ENCODE measurements around the gene MGMT.

MGMT gene

GRCh38 chr10:129784291-129784690, 317.2 kb downstream of the MGMT start:
- no peak for DNase-seq

DNA sequence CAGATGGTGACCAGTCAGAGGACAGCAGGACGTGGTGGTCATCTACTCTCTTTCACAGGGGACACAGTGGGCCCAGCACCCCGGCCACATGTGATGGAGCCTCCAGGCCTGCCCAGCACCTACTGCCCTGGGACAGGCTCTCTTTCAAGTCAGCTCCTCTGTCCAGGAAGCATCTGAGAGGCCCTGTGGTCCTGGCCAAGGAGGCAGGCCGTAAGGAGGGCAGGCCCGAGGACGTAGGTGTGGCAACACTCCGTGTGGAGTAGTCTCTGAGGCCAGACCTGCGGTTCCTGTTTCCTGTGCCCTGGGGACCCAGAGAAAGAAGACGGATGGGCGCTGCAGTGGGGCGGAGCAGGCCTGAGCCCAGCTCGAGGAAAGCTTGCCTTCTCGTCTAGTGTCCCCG, 317.9 kb downstream of the MGMT start:
- no peak for DNase-seq

DNA sequence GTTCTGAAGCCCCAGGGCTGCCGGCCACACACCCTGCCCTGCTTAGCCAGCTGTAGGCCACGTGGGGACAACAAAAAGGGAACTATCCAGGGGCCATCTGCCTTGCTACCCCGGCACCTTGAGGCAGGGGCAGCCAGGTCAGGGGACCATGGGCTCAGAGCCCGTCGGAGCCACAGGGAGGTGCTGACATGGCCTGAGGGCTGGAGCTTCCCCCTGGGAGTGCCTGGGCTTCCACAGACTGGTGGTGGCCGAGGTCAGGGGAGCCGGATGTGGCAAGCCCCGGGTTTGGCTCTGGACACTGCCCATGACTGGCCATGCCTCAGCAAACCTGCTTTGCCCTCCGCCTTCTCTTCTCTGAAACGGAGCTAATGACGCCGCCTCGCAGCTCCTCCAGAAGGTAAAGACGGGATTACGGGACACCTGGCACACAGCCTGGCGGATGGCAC, 318.5 kb downstream of the MGMT start:
- no peak for DNase-seq

DNA sequence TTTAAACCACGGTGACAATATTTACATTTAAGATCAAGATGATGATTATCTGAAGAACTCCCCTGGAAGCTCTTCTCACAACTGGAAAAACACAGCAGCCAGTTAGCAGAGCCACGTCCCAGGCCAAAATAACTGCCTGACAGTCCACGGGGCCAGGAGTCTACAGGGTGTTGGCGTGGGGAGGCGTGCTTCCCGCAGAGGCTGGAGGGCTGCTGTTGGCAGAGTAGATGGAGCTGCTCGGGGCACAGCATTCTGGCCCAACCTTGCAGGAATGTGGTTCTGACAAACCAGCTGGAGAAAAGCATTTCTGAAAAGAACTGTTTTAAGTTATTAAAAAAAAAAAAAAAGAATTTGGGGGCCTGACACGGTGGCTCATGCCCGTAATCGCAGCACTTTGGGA, 319.2 kb downstream of the MGMT start:
- no peak for DNase-seq

DNA sequence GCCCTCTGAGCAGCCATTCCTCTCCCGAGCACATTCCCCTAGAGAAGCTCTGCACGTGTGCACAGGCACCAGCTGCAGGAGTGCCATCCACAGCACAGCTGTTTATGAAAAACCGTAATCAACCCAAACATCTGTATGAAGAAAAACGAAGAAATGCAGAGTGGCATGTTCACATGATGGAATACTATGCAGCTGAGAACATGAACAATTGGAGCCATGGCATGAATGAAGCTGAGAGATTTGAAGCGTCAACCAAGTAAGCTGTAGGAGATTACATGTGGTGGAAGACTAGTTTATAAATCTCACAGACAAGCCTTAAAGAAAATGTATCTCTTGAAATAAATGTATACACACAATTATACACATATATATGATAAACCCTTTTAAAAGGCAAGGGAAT, 320.5 kb downstream of the MGMT start:
- no peak for DNase-seq

DNA sequence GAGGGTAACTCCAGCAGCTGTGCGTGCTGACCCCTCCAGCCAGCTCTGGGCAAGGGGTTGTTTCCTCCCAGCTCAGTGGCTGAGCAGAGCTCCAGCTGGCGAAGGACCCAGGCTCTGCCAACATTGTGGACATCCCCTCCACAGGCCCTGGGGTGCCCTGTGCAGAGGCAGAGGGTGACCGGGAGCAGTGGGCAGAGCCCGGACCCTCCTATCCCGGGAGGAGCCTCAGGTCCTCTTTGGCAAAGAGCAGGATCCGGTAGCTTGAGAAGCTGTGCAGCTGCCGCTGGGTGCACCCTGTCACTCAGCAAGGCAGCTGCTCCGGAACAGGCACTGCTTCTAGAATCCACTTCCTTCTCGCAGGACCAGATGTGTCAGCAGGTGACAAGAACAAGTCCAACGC, 321.2 kb downstream of the MGMT start:
- DNase-seq: no peak

GRCh38 chr10:129790715-129791446, 323.8 kb downstream of the MGMT start:
- no peak for DNase-seq

DNA sequence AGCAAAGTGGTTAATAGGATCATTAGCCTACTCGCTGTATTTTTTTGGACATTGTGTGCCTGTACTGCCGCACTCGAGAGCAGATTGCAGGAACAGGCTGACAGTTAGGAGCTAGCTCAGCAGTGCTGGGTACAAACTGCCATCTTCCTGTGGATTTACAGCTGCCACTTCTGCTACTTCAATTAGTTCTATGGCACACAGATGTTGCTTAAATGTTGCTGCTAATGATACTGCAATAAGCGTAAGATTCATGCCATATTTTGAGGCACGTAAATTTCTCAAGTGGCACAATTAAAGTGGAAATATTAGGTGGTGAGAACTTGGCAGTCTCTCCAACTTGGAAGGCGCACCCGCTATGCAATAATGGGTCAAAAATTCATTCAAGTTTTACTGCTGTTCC, 325.1 kb downstream of the MGMT start:
- DNase-seq: no peak

- DNase-seq: no peak
These were observed 325.8 kb downstream of the MGMT start for GRCh38 chr10:129792864-129793263.

DNA sequence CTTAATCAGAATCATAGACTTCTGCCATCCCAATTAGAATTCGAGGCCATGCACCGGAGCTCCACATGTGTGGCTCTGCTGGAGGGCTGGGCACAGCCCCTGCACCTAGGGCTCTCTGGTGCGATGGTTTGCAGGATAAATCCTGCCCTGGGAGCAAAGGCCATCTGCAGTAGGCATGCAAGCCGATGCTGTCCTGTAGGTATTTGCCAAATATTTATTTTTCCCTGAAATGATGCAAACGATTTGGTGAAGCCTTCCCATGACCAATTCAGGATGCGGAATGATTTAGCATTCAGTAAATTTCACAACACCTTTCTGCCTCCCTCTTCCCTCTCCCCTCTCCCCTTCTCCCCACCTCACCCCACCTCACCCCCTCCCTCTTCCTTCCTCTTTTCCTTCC, 326.4 kb downstream of the MGMT start:
- no peak for DNase-seq

DNA sequence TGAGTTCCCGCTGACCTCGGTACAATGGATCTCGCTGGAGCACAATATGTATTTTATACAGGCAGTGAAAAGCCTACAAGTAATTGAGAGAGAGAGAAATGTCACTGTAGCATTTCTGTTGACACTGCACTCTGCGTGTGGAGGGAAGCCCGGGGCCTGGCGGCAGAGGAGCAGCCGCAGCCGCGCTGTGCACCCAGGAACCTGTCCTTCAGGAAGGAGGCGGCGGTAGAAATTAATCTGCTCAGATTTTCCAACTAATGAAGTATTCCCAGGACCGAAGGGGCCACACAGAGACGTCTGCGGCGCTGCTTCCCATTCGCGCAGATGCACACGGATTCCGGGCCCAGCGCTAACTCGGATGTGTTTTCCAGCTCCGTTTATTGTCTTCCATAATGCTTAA, 327.0 kb downstream of the MGMT start:
- DNase-seq: no peak

- DNase-seq: no peak
These were observed 329.8 kb downstream of the MGMT start for GRCh38 chr10:129796710-129797420.

DNA sequence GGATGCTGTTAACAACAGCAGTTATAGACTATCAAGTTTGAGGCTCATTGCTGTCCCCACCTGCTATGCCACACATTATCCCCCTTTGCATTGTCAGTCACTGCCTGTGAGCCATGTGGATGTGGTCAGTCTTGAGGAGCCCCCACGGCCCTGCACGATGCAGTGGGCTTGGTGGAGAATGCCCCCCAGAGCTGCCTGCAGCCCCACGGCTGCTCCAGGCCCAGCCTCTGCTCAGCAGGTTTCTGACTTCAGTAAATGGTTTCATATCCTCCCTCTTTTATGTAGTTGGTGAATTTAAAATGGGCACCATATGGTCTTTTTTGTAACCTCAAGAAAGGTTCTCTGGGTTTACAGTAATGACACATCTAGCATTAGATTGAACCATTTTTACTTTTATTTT, 332.9 kb downstream of the MGMT start:
- no peak for DNase-seq

DNA sequence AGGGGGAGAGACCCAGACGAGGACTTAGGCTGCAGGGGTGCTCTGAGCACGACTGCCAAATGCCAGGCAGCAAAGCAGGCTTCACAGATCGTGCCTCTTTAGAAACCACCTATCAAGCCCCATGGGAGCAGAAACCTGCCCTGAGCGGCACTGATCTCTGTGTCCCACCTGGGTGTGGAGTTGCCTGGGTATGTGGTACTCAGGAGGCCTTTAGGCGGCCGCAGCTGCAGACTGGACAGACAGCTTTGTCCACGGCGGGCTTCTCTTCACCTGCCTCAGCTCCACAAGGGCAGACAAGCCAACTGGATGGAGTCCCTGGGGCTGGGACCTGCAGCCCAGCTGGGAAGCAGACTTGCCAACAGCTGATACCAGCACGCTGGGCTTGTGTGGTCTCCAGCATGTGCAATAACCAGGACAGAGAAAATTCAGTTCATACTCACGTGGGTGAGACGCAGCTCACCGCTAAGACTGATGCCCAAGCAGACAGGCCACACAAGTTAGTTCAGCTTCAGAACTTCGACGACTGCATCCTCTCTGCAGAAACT, 333.8 kb downstream of the MGMT start:
- no peak for DNase-seq

- DNase-seq: no peak
These were observed 340.2 kb downstream of the MGMT start for GRCh38 chr10:129807211-129807610.

DNA sequence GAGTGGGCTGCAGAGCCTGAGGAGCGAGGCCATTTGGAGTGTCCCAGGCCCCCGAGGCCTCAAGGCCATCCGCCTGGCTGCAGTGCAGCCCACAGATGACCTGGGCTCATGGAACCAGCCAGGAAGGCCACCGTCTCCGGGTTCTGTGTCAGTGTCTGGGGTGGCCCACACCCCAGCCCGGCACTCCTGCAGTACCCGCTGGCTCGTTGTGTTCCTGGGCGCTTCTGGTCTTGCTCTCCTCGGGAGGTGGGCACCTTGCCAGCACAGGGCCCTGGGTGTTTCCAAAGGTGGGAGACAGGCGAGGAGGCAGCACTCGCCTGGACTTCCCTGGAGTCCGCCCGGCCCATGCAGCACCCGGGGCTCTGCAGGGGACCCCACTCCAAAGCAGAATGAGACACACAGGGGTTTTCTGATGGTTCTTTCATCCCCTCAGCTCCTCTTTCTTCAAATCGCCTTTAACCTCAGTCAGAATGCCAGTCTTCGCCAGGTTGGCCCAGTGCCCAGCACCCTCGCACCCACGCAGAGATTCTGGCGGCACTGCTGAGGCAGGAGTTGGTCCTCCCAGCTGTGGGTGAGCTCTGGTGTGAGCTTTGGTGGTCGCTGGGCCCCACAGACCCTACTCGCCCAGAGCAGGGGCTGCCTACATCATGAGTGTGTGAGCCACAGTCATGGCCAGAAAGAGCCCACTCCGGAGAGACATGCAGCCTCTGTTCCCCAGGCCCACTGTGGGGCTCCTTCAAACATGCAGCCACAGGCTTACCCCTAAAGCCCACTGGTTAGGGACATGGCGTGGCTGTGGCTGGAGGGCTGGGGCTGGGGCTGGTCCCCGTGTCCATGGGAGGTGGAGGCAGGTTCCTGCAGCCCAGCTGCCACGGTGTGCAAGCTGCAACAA, 341.3 kb downstream of the MGMT start:
- DNase-seq: no peak

DNA sequence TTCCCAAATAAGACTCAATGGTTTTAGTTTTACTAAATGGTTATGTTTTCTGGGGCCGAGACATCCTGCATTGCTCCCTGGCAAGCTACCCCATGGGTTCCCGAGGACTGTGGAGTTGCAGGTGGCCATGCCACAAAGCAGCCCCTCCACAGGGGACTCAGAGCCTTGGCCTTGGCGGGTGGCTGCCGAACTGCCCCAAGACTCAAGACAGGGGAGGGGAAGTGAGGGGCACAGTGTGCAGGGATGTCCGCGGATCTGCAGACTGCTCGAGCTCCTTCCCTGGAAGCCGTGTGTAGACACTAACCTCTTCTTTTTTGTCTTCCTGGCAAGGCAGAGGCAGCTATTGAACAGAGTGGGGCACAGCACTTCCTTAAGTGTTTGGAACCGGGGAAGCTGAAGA, 342.4 kb downstream of the MGMT start:
- DNase-seq: no peak

DNA sequence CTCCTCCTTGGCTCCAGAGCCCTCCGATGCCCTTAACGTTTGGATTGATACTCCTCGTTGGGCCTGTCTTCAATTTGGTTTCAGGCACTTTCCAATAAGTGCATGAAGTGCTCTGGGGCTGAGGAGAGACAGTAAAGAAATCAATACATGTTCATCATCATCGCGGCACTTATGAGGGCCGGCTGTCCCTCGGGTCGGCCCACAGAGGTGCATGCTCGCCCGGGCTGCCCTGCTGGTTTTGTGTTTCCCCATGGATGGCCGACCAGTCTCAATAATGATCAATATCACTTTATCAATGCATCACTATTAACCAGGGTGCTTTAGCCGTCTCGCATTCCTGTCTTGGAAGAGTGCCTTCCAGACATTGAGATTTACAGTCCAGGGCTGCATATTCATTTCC, 342.8 kb downstream of the MGMT start:
- DNase-seq: no peak

GRCh38 chr10:129811208-129811607, 344.2 kb downstream of the MGMT start:
- DNase-seq: no peak

DNA sequence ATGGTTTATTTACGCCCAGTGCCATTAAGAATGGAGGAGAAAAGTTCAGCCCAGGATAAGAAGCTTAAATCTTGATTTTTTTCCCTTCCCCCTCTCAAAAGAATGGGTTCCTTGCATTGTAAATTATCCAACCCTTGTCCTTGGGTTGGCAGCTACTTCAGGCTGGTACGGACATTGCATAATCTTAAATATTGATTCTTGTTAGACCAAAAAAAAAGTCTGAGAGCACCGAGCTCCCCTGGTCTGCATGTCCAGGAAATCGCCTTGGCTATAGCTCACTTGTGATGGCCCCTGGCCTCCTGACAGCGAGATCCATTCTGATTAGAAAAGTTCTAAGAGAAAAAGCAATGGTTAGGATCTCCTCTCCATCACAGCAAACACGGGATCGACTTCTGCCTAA, 345.4 kb downstream of the MGMT start:
- DNase-seq: no peak

GRCh38 chr10:129814681-129815646, 347.9 kb downstream of the MGMT start:
- DNase-seq: no peak

Measured in activated CD8-positive, alpha-beta memory T cell treated with anti-CD3 and anti-CD28 coated beads, Interleukin-2, amount 50 U/mL, for 4 hours (primary cell).